Small intestine (tissue), 7 donors: ENCODE results near the gene CPT1B. TPM values are rescaled to one million over a fixed set of nuclear protein-coding genes. Genes with fewer than 3 reads are reported as not detected.
"Not testable (repeated sequence)": the region's sequence is repeated elsewhere in the genome, so short reads cannot be mapped to it uniquely, and the experiment has no call there.

Experiments used
- DNase-seq, 2 donors: peaks; one replicate each; pipeline versions ENCODE4 v3.0.0 to v3.0.0-alpha.2; 2013
- FAIRE-seq: peaks from 2 replicates; lab custom pipeline; 2012; peaks lifted over from hg19 to GRCh38; lab: Jason Lieb, UNC
- H3K27ac ChIP-seq, 3 donors: one replicate each; pipeline ENCODE4 v1.5.1; 2013; ENCODE audit warnings: low read length in 2 of 3, mild to moderate bottlenecking in 2 of 3, control low read depth in 1 of 3, inconsistent platforms in 1 of 3, low read depth in 1 of 3, moderate library complexity in 1 of 3
- H3K27me3 ChIP-seq, 3 donors: one replicate each; pipeline ENCODE4 v1.6.1; 2013; ENCODE audit warnings: low read length in 3 of 3, inconsistent platforms in 1 of 3; ENCODE audit not compliant: control insufficient read depth in 3 of 3, insufficient read depth in 3 of 3
- H3K36me3 ChIP-seq, 3 donors: one replicate each; pipeline ENCODE4 v1.6.1; 2013; ENCODE audit warnings: low read length in 3 of 3, inconsistent platforms in 1 of 3, low read depth in 1 of 3, mild to moderate bottlenecking in 1 of 3, moderate library complexity in 1 of 3; ENCODE audit not compliant: control insufficient read depth in 3 of 3, insufficient read depth in 2 of 3
- H3K4me1 ChIP-seq, 3 donors: one replicate each; pipeline ENCODE4 v1.6.1; 2013; ENCODE audit warnings: low read length in 2 of 3, inconsistent platforms in 1 of 3, low read depth in 1 of 3, mild to moderate bottlenecking in 1 of 3, moderate library complexity in 1 of 3; ENCODE audit not compliant: control insufficient read depth in 3 of 3, insufficient read depth in 2 of 3
- H3K4me3 ChIP-seq, 3 donors: one replicate each; pipeline ENCODE4 v1.5.1; 2013; ENCODE audit warnings: low read length in 3 of 3, control low read depth in 1 of 3, inconsistent platforms in 1 of 3, low read depth in 1 of 3, mild to moderate bottlenecking in 1 of 3, moderate library complexity in 1 of 3
- H3K9me3 ChIP-seq, 2 donors: one replicate each; pipeline ENCODE4 v1.6.1; 2013; ENCODE audit warnings: low read depth in 1 of 2, low read length in 1 of 2; ENCODE audit not compliant: control insufficient read depth in 2 of 2, insufficient read depth in 1 of 2
- WGBS, 3 donors: extraction: QIAGEN DNeasy Blood & Tissue Kit; methylation state at CpG; one replicate each; pipeline ENCODE4 v1.1.7; 2013; 5-methylcytosine and 5-hydroxymethylcytosine counted together
- polyA plus RNA-seq, 4 donors: library from polyadenylated mRNA; stranded (reverse) in 3 of 4; unstranded in 1 of 4; fragments of 200-250 nt in 3 of 4; fragments of 120-200 nt in 1 of 4; gene quantifications; one replicate each; pipeline versions ENCODE4 v1.2.1 to v1.2.3, GENCODE V29; 2013
- donor health status: healthy with polysubstance abuse.
- donor health status: control.
- donor health status: control.
- donor health status: Bipolar disorder and iron deficiency.
- donor health status: healthy.

The CPT1B gene
- polyA plus RNA-seq, 4 donors, result 14.6 to 115 (median 42.4) TPM

GRCh38 chr22:50612168-50612527 is 33.9 kb upstream of the CPT1B start:
- DNase-seq (no peak), FAIRE-seq (no peak)
- Histone ChIP-seq H3K36me3 (no peaks in the 10 kb centered on the region), H3K4me1 (peaks cover 0 to 12% (median 0%) of the 10 kb centered on the region in 3 donors), H3K9me3 (no peaks in the 10 kb centered on the region), H3K27me3 (peaks cover 0 to 17% (median 0%) of the 10 kb centered on the region in 3 donors), H3K27ac (peak overlapping the region in 1 of 3 donors; percentile 29), H3K4me3 (no peak overlapping the region)
- WGBS, 3 donors, result 37 to 44% (median 39%) methylated on average over 6 of the region's 6 CpGs

- H3K36me3 ChIP-seq, result no peaks in the 10 kb centered on the region
- WGBS, 3 donors, result 87 to 90% (median 90%) methylated on average over 26 of the region's 26 CpGs
- FAIRE-seq (no peak), DNase-seq (no peak)
- H3K27ac ChIP-seq, result no peak overlapping the region
- H3K4me1 ChIP-seq, result peaks cover 0 to 12% (median 0%) of the 10 kb centered on the region in 3 donors
- H3K9me3 ChIP-seq, result no peaks in the 10 kb centered on the region
- no peak overlapping the region for H3K4me3 ChIP-seq
- peaks cover 0 to 22% (median 0%) of the 10 kb centered on the region in 3 donors for H3K27me3 ChIP-seq
Observed at GRCh38 chr22:50611341-50612060, 33.3 kb upstream of the CPT1B start.

- Histone ChIP-seq H3K4me1 (peaks cover 0 to 12% (median 0%) of the 10 kb centered on the region in 3 donors), H3K9me3 (no peaks in the 10 kb centered on the region), H3K27me3 (peaks cover 0 to 28% (median 0%) of the 10 kb centered on the region in 3 donors), H3K27ac (no peak overlapping the region), H3K4me3 (no peak overlapping the region), H3K36me3 (no peaks in the 10 kb centered on the region)
- WGBS, 3 donors, result 59 to 87% (median 86%) methylated on average over 15 to 17 of the region's 17 CpGs
- DNase-seq (no peak), FAIRE-seq (no peak)
Observed at GRCh38 chr22:50610581-50610980, 32.4 kb upstream of the CPT1B start.

- H3K36me3 ChIP-seq, result no peaks in the 10 kb centered on the region
- H3K27me3 ChIP-seq, result peaks cover 0 to 32% (median 0%) of the 10 kb centered on the region in 3 donors
- no peaks in the 10 kb centered on the region for H3K9me3 ChIP-seq
- FAIRE-seq, result no peak
- DNase-seq, result no peak
- H3K4me3 ChIP-seq, result no peak overlapping the region
- WGBS, 3 donors, result 80 to 85% (median 83%) methylated on average over 11 of the region's 11 CpGs
- H3K27ac ChIP-seq, result no peak overlapping the region
- H3K4me1 ChIP-seq, result peaks cover 0 to 12% (median 0%) of the 10 kb centered on the region in 3 donors
Observed at GRCh38 chr22:50610041-50610451, 31.8 kb upstream of the CPT1B start.

GRCh38 chr22:50609599-50609998 is 31.4 kb upstream of the CPT1B start:
- DNase-seq, result no peak
- peaks cover 0 to 12% (median 0%) of the 10 kb centered on the region in 3 donors for H3K4me1 ChIP-seq
- no peaks in the 10 kb centered on the region for H3K9me3 ChIP-seq
- WGBS, 3 donors, result 78 to 85% (median 81%) methylated on average over 12 of the region's 12 CpGs
- H3K27me3 ChIP-seq, result peaks cover 0 to 37% (median 2%) of the 10 kb centered on the region in 3 donors
- H3K27ac ChIP-seq, result no peak overlapping the region
- FAIRE-seq, result no peak
- no peaks in the 10 kb centered on the region for H3K36me3 ChIP-seq
- H3K4me3 ChIP-seq, result no peak overlapping the region

- DNase-seq (no peak), FAIRE-seq (no peak)
- Histone ChIP-seq H3K4me1 (peaks cover 0 to 12% (median 0%) of the 10 kb centered on the region in 3 donors), H3K9me3 (no peaks in the 10 kb centered on the region), H3K4me3 (no peak overlapping the region), H3K27me3 (peaks cover 2 to 40% (median 8%) of the 10 kb centered on the region in 3 donors), H3K27ac (no peak overlapping the region), H3K36me3 (no peaks in the 10 kb centered on the region)
- 76 to 88% (median 83%) methylated on average over 10 of the region's 10 CpGs for WGBS, 3 donors
Observed at GRCh38 chr22:50608996-50609395, 30.8 kb upstream of the CPT1B start.

GRCh38 chr22:50608058-50608840 is 30.0 kb upstream of the CPT1B start:
- H3K9me3 ChIP-seq, H3K4me1 ChIP-seq, FAIRE-seq, H3K36me3 ChIP-seq, H3K27ac ChIP-seq, H3K4me3 ChIP-seq, DNase-seq: not testable (repeated sequence)
- peaks cover 6 to 47% (median 15%) of the 10 kb centered on the region in 3 donors for H3K27me3 ChIP-seq
- WGBS, 3 donors, result 80 to 86% (median 82%) methylated on average over 34 to 39 of the region's 39 CpGs

- no peaks in the 10 kb centered on the region for H3K9me3 ChIP-seq
- H3K27me3 ChIP-seq, result peaks cover 11 to 53% (median 22%) of the 10 kb centered on the region in 3 donors
- DNase-seq (no peak), FAIRE-seq (no peak)
- H3K36me3 ChIP-seq, result no peaks in the 10 kb centered on the region
- no peak overlapping the region for H3K27ac ChIP-seq
- no peak overlapping the region for H3K4me3 ChIP-seq
- peaks cover 0 to 5% (median 0%) of the 10 kb centered on the region in 3 donors for H3K4me1 ChIP-seq
- 55 to 64% (median 61%) methylated on average over 6 of the region's 6 CpGs for WGBS, 3 donors
Observed at GRCh38 chr22:50607659-50608020, 29.4 kb upstream of the CPT1B start.
